GM12878 (cell line): Measurements from ENCODE around the gene PLA2G4A. TPM values are rescaled to one million over a fixed set of nuclear protein-coding genes. Genes with fewer than 3 reads are reported as not detected.

Source experiments
- ATAC-seq: fragments of 200-7000 bp; cut with Tn5 transposase; 3 replicates; pipeline ENCODE4 v1.9.1; 2020; ENCODE audit warnings: mild to moderate bottlenecking, moderate library complexity
- BruUV-seq: library from RNA; stranded (reverse); fragments of 400-500 nt; replicated peaks from 2 replicates; lab custom pipeline; 2021; lab: Mats Ljungman, UMichigan
- CTCF ChIA-PET: fragments of 300-600 bp; sonication (Branson Sonifier 250); formaldehyde crosslinking; extraction: SDS; loops from one replicate; lab custom pipeline; 2021; ENCODE audit warnings: inconsistent platforms; lab: Yijun Ruan, JAX
- POLR2A ChIA-PET: fragments of 350-600 bp; formaldehyde crosslinking; extraction: SDS; loops from one replicate; lab custom pipeline; 2021; ENCODE audit warnings: inconsistent platforms; lab: Charles Lee
- RAD21 ChIA-PET: fragments of 300-600 bp; sonication (Branson Sonifier 250); formaldehyde crosslinking; loops from one replicate; lab custom pipeline; 2023; ENCODE audit warnings: antibody characterized with exemption; ENCODE audit not compliant: unreplicated experiment; lab: Charles Lee
- SMC1A ChIA-PET: fragments of 300-600 bp; sonication (Branson Sonifier 250); formaldehyde crosslinking; loops from one replicate; lab custom pipeline; 2023; ENCODE audit not compliant: unreplicated experiment, uncharacterized antibody; lab: Charles Lee
- DNase-seq: peaks from one replicate; pipeline ENCODE4 v3.0.0-alpha.2; 2011; ENCODE audit warnings: low read depth, low spot score
- FAIRE-seq: peaks from 3 replicates; lab custom pipeline; 2011; peaks lifted over from hg19 to GRCh38; lab: Jason Lieb, UNC
- H2AFZ ChIP-seq: 2 replicates; pipeline ENCODE4 v1.6.0; 2011; ENCODE audit warnings: low read depth, low read length, control low read depth; ENCODE audit not compliant: control insufficient read depth
- H3K27ac ChIP-seq: 2 replicates; pipeline ENCODE4 v1.5.1; 2011; ENCODE audit warnings: control low read depth; ENCODE audit not compliant: control insufficient read depth, insufficient read depth
- H3K27me3 ChIP-seq, 2 experiments: replicated peaks in 1 of 2; 2 replicates each; pipeline versions ENCODE4 v1.6.0 to v1.6.1; 2011; ENCODE audit warnings: low read length in 1 of 2; ENCODE audit not compliant: control insufficient read depth in 2 of 2, insufficient read depth in 2 of 2
- H3K36me3 ChIP-seq, 2 experiments: 2 replicates each; pipeline ENCODE4 v1.5.1; 2011; ENCODE audit warnings: low read length in 1 of 2; ENCODE audit not compliant: control insufficient read depth in 2 of 2, insufficient read depth in 2 of 2
- H3K4me1 ChIP-seq: 2 replicates; pipeline ENCODE4 v1.6.1; 2011; ENCODE audit warnings: mild to moderate bottlenecking, low read length, moderate library complexity, mixed read lengths; ENCODE audit not compliant: control insufficient read depth, insufficient read depth
- H3K4me2 ChIP-seq: 2 replicates; pipeline ENCODE4 v1.6.0; 2011; ENCODE audit warnings: control low read depth; ENCODE audit not compliant: control insufficient read depth, insufficient read depth
- H3K4me3 ChIP-seq: fragments of 200-600 bp; sonication (generic); 2 replicates; pipeline ENCODE4 v1.5.1; 2016
- H3K79me2 ChIP-seq: 2 replicates; pipeline ENCODE4 v1.6.0; 2011; ENCODE audit warnings: low read length; ENCODE audit not compliant: control insufficient read depth, insufficient read depth
- H3K9ac ChIP-seq: 2 replicates; pipeline ENCODE4 v1.8.0; 2011; ENCODE audit warnings: low read length, control low read depth, mixed read lengths; ENCODE audit not compliant: control insufficient read depth, insufficient read depth
- H3K9me3 ChIP-seq: replicated peaks from 3 replicates; pipeline ENCODE4 v1.5.1; 2011; ENCODE audit warnings: mild to moderate bottlenecking, low read length; ENCODE audit not compliant: control insufficient read depth, insufficient read depth
- H4K20me1 ChIP-seq: 2 replicates; pipeline ENCODE4 v1.6.0; 2011; ENCODE audit not compliant: control insufficient read depth, insufficient read depth
- EZH2 ChIP-seq: IDR thresholded peaks from 2 replicates; pipeline ENCODE4 v1.6.1; 2012; ENCODE audit warnings: low read depth, mild to moderate bottlenecking, control low read depth, inconsistent platforms, low read length, borderline replicate concordance; ENCODE audit not compliant: control insufficient read depth
- IKZF1 ChIP-seq: fragments of 450-650 bp; conservative IDR thresholded peaks from 2 replicates; pipeline ENCODE4 v1.6.1; 2017; ENCODE audit warnings: antibody characterized with exemption, mild to moderate bottlenecking
- IRF3 ChIP-seq: fragments of 450-650 bp; IDR thresholded peaks from 2 replicates; pipeline ENCODE4 v1.6.1; 2014; ENCODE audit warnings: mild to moderate bottlenecking
- MTA2 ChIP-seq: fragments of 450-650 bp; IDR thresholded peaks from 2 replicates; pipeline ENCODE4 v1.6.1; 2016; ENCODE audit warnings: low read depth, mild to moderate bottlenecking, moderate library complexity
- RAD51 ChIP-seq: fragments of 450-650 bp; IDR thresholded peaks from 2 replicates; pipeline ENCODE4 v1.6.1; 2016; ENCODE audit warnings: moderate library complexity, mild to moderate bottlenecking, inconsistent platforms
- RCOR1 ChIP-seq: conservative IDR thresholded peaks from 2 replicates; pipeline ENCODE4 v1.6.1; 2012; ENCODE audit warnings: low read depth, low read length, improper control_type of control experiment
- SUZ12 ChIP-seq: fragments of 200-600 bp; sonication (generic); IDR thresholded peaks from one replicate; pipeline ENCODE4 v1.6.1; 2018; ENCODE audit warnings: antibody characterized with exemption, mild to moderate bottlenecking; ENCODE audit not compliant: unreplicated experiment
- TARDBP ChIP-seq: IDR thresholded peaks from 2 replicates; pipeline ENCODE4 v1.6.1; 2016; ENCODE audit warnings: borderline replicate concordance
- TBL1XR1 ChIP-seq: IDR thresholded peaks from 2 replicates; pipeline ENCODE4 v1.6.1; 2012; ENCODE audit warnings: low read depth, low read length, improper control_type of control experiment
- TCF7 ChIP-seq: IDR thresholded peaks from 2 replicates; pipeline ENCODE4 v1.6.1; 2014; ENCODE audit warnings: antibody characterized with exemption, borderline replicate concordance
- WGBS: methylation state at CpG from one replicate; pipeline ENCODE4 v1.1.6; 2016; ENCODE audit warnings: low lambda C conversion rate; ENCODE audit not compliant: insufficient replicate concordance, insufficient coverage; ENCODE audit errors: missing lambda C conversion rate; 5-methylcytosine and 5-hydroxymethylcytosine counted together
- in situ Hi-C: fragments of 300-500 bp; cut with MboI; formaldehyde crosslinking; loops from 9 replicates; pipeline ENCODE4 v1.14.3; 2018; ENCODE audit warnings: mixed read lengths
- intact Hi-C: fragments of 100-400 bp; cut with micrococcal nuclease; formaldehyde crosslinking; loops from one replicate; pipeline ENCODE4 v1.14.2; 2022; ENCODE audit not compliant: unreplicated experiment
- polyA plus RNA-seq, 11 experiments: library from polyadenylated mRNA; depleted of rRNA in 4 of 11; unstranded in 6 of 11; stranded (reverse) in 5 of 11; fragments of >200 nt; fragmentation: Nextera tagmentation in 4 of 11; fragmentation: Illumina TruSeq in 1 of 11; extraction: Ambion mirVana in 4 of 11; extraction: Trizol in 1 of 11; gene quantifications; 1 replicate in 1 of 11; 2 replicates in 10 of 11; pipeline versions ENCODE4 v1.2.1 to v1.2.3, GENCODE V29; 2011 to 2016; ENCODE audit warnings: inconsistent platforms in 2 of 11, missing spikeins in 2 of 11, low read depth in 1 of 11
- total RNA-seq, 4 experiments: library from RNA; depleted of rRNA in 3 of 4; stranded (reverse); fragments of >200 nt in 3 of 4; fragmentation: Illumina TruSeq in 1 of 4; extraction: Trizol in 1 of 4; gene quantifications; 2 replicates each; pipeline versions ENCODE4 v1.2.1 to v1.2.3, GENCODE V29; 2013 to 2021

Gene PLA2G4A
- total and polyA plus RNA-seq, 10 of the 15 experiments (the other 5 are each of a cell fraction or from before 2014, with no cell fraction given), result 0.70 to 3.3 (median 1.5) TPM; not detected in 1

DNA sequence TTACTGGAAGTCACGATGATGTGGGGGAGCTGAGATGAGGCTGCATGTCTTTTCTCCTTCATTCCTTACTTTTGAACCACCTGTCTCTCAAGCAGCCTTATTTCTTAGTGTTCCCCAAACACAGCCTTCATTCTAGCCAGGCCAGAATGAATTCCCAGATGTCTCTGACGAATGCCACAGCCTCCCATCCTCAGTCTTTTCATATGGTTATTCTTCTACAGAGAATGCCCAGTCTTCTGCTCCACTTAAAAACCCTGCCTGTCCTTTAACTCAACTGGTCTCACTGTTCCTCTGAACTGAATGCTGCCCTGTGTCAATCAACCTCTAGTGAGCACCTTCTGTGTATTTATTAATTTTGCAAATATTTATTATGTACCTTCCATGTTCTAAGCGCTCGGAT, 156.2 kb downstream of the PLA2G4A start:
- FAIRE-seq (no peak), ATAC-seq (no peak), DNase-seq (no peak)
- no peak overlapping the region for H3K27ac ChIP-seq
- no peak overlapping the region for H3K9ac ChIP-seq
- POLR2A ChIA-PET, result no interaction called here
- no peak overlapping the region for H2AFZ ChIP-seq
- H3K4me2 ChIP-seq, result no peak overlapping the region
- no peaks in the 10 kb centered on the region for H3K36me3 ChIP-seq
- RAD21 ChIA-PET, result interaction anchor here (0.7 to 1.1 kb wide), 3 partner anchors 262 to 470 kb away, joined by 3 to 6 read pairs (median 4); no protein-coding TSS in a partner anchor
- TF ChIP-seq RCOR1 (no peak), MTA2 (no peak), IRF3 (no peak), RAD51 (no peak), SUZ12 (no peak), TCF7 (no peak), EZH2 (no peak), TBL1XR1 (no peak), IKZF1 (no peak), TARDBP (no peak)
- CTCF ChIA-PET, result interaction anchor here (0.8 to 1.5 kb wide), 5 partner anchors 8 to 505 kb away, joined by 3 to 8 read pairs (median 3); no protein-coding TSS in a partner anchor
- BruUV-seq, result no TSS peak
- no peak overlapping the region for H3K4me3 ChIP-seq
- no peaks in the 10 kb centered on the region for H3K27me3 ChIP-seq
- no peaks in the 10 kb centered on the region for H3K9me3 ChIP-seq
- H3K4me1 ChIP-seq, result no peaks in the 10 kb centered on the region
- no peaks in the 10 kb centered on the region for H4K20me1 ChIP-seq
- SMC1A ChIA-PET, result interaction anchor here (0.6 to 1.5 kb wide), 3 partner anchors 24 to 512 kb away, joined by 3 to 6 read pairs (median 4); no protein-coding TSS in a partner anchor
- no peaks in the 10 kb centered on the region for H3K79me2 ChIP-seq
- intact Hi-C loops (loop anchor here (10.0 kb wide), 1 partner anchor 680 kb away; no protein-coding TSS in a partner anchor), in situ Hi-C loops (loop anchor here (5.0 to 10.0 kb wide), 4 partner anchors 260 to 580 kb away; no protein-coding TSS in a partner anchor)
- WGBS, result 20% methylated on average over 4 of the region's 4 CpGs
